Right cardiac atrium (tissue), 5 donors: ENCODE data around the gene SENP2. TPM values are rescaled to one million over a fixed set of nuclear protein-coding genes. Genes with fewer than 3 reads are reported as not detected.
"Not testable (repeated sequence)": the region's sequence is repeated elsewhere in the genome, so short reads cannot be mapped to it uniquely, and the experiment has no call there.

ENCODE experiments used
- ATAC-seq, 2 donors: fragments of 200-7000 bp; cut with Tn5 transposase; one replicate each; pipeline versions ENCODE4 v1.8.0 to v1.9.1; 2020; ENCODE audit warnings: moderate library complexity in 2 of 2, mild to moderate bottlenecking in 1 of 2
- DNase-seq, 3 donors: peaks; one replicate each; pipeline ENCODE4 v3.0.0-alpha.2; 2020
- H3K27ac ChIP-seq: one replicate; pipeline ENCODE4 v1.5.1; 2013; ENCODE audit warnings: mild to moderate bottlenecking, low read length, control low read depth, moderate library complexity
- H3K27me3 ChIP-seq: one replicate; pipeline ENCODE4 v1.6.1; 2013; ENCODE audit not compliant: control insufficient read depth, insufficient read depth
- H3K4me1 ChIP-seq: one replicate; pipeline ENCODE4 v1.6.1; 2013; ENCODE audit warnings: low read length; ENCODE audit not compliant: control insufficient read depth, insufficient read depth
- H3K4me3 ChIP-seq: one replicate; pipeline ENCODE4 v1.5.1; 2013; ENCODE audit warnings: low read length, control low read depth
- H3K9me3 ChIP-seq: one replicate; pipeline ENCODE4 v1.6.1; 2013; ENCODE audit warnings: low read length; ENCODE audit not compliant: control insufficient read depth
- WGBS: extraction: QIAGEN DNeasy Blood & Tissue Kit; methylation state at CpG from one replicate; pipeline ENCODE4 v1.1.7; 2013; 5-methylcytosine and 5-hydroxymethylcytosine counted together
- intact Hi-C, 4 donors: fragments of 100-400 bp; cut with DNase I; formaldehyde crosslinking; loops; one replicate each; pipeline versions ENCODE4 v1.11.0 to v1.14.0; 2022 to 2023
- polyA plus RNA-seq: library from polyadenylated mRNA; stranded (reverse); fragments of 200-250 nt; gene quantifications from one replicate; pipeline ENCODE4 v1.2.3, GENCODE V29; 2013
- total RNA-seq, 4 donors: library from RNA; stranded (reverse); fragmentation: NEBNext Ultra II Directional; extraction: Animal tissue kit (Norgen Biotek cat#: 25700); gene quantifications; one replicate each; pipeline ENCODE4 v1.2.1, GENCODE V29; 2021
- donor health status: healthy with polysubstance abuse.
- donor health status: DM: no; HTN: yes; CAD: no.
- donor health status: DM: no; HTN: no; CAD: no.
- donor health status: DM: no; HTN: yes; CAD: no; lungs with severe emphysema.
- donor health status: DM: yes; HTN: yes; CAD: no.

Gene SENP2
- total and polyA plus RNA-seq, 5 donors = 9.2 to 30.1 (median 27.9) TPM

DNA sequence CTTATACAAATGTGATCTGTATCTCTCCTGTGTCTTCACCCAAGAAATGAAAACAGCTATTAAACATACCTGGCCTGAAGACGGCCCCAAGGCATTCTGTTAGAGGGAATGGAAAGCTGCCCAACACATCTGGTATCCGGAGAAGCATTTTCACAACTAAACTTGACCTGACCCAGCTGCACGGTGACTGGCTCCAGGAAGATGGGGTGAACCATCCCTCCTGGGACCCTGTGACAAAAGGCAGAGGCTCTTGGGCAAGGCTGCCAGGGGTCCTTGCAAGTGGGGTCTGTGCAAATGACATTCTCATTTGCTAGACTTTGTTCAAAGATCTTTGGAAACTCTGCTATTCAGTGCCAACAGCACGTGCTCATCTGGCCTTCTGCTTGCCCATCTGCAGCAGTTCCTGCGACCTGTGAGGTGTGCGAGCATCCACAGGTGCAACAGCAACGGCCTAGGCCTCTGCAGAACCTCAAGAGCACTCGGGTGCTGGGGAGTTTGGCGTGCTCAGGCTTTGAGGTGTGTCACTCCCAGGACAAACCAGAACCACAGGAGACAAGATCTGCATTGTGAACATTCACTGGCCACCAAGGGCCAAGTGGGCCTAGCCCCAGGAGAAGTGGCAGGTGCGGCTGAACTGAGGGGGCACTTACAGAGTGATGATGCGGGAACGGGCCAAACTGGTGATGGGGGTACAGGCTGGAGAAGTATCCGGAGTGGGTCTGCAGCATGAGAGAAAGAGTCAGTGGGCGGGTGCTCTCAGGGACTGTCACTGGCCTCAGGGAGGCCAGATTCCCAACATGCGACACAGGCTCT lies 71.8 kb downstream of the SENP2 start:
- no peak overlapping the region for H3K4me3 ChIP-seq
- no peaks in the 10 kb centered on the region for H3K27me3 ChIP-seq
- 89% methylated on average over 15 of the region's 15 CpGs for WGBS
- H3K4me1 ChIP-seq = peaks cover 13% of the 10 kb centered on the region
- intact Hi-C loops = no loop called here
- DNase-seq (no peak), ATAC-seq (no peak)
- H3K27ac ChIP-seq = peak overlapping the region; percentile 30
- H3K9me3 ChIP-seq = no peaks in the 10 kb centered on the region

DNA sequence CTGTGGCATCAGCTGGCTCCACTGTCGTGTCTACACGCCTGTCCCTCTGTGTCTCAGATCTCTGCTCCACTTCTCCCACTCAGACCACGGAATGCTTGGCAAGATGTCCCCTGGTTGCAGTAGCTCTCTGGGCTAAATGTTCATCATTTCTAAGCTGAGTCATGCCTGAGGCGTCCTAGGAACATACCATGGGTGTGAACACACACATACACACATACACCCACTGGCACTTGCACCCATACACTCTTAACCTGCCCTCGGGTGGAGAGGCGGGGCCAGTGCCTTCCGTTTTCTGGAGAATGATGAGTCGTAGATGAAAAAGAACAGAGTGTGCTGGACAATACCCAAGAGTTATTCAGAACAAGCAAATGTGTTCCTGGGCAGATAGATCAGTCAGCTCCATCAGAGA lies 72.4 kb downstream of the SENP2 start:
- 45% methylated on average over 8 of the region's 8 CpGs for WGBS
- Histone ChIP-seq H3K27ac (peak overlapping the region; percentile 30), H3K4me1 (peaks cover 13% of the 10 kb centered on the region), H3K27me3 (no peaks in the 10 kb centered on the region), H3K9me3 (no peaks in the 10 kb centered on the region), H3K4me3 (no peak overlapping the region)
- DNase-seq (peak; percentile 56 to 81 (median 72)), ATAC-seq (peak; percentile 57 to 73)
- intact Hi-C loops = no loop called here

- intact Hi-C loops = no loop called here
- WGBS = 78% methylated on average over 1 of the region's 1 CpG
- DNase-seq (no peak), ATAC-seq (no peak)
- Histone ChIP-seq H3K4me1 (peaks cover 13% of the 10 kb centered on the region), H3K9me3 (no peaks in the 10 kb centered on the region), H3K27me3 (no peaks in the 10 kb centered on the region), H3K27ac (no peak overlapping the region), H3K4me3 (no peak overlapping the region)
Measured at GRCh38 chr3:185658943-185659342, 72.8 kb downstream of the SENP2 start.

- WGBS = 42% methylated on average over 18 of the region's 18 CpGs
- Histone ChIP-seq H3K4me1 (peaks cover 13% of the 10 kb centered on the region), H3K9me3 (no peaks in the 10 kb centered on the region), H3K27me3 (no peaks in the 10 kb centered on the region), H3K4me3 (no peak overlapping the region), H3K27ac (peak overlapping the region; percentile 24)
- ATAC-seq = peak; percentile 66 to 78
- intact Hi-C loops = loop anchor here in 1 of 4 donors (10.0 kb wide), 1 partner anchor 105 kb away; no protein-coding TSS in a partner anchor
- peak; percentile 65 to 92 (median 86) for DNase-seq
Measured at GRCh38 chr3:185659942-185660921, 74.1 kb downstream of the SENP2 start.

DNA sequence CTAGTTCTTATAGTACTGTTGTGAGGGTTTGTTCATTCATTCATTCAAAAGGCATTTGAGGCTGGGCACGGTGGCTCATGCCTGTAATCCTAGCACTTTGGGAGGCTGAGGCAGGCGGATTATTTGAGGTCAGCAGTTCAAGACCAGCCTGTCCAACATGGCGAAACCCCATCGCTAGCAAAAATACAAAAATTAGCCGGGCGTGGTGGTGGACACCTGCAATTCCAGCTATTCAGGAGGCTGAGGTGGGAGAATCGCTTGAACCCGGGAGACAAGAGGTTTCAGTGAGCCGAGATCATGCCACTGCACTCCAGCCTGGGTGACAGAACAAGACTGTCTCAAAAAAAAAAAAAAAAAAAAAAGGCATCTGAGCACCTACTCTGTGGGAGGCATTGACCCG lies 75.2 kb downstream of the SENP2 start:
- intact Hi-C loops = loop anchor here in 1 of 4 donors (10.0 kb wide), 1 partner anchor 104 kb away; no protein-coding TSS in a partner anchor
- not testable (repeated sequence) for DNase-seq, H3K4me3 ChIP-seq, H3K9me3 ChIP-seq, H3K4me1 ChIP-seq, ATAC-seq, H3K27ac ChIP-seq, H3K27me3 ChIP-seq
- 94% methylated on average over 10 of the region's 10 CpGs for WGBS

DNA sequence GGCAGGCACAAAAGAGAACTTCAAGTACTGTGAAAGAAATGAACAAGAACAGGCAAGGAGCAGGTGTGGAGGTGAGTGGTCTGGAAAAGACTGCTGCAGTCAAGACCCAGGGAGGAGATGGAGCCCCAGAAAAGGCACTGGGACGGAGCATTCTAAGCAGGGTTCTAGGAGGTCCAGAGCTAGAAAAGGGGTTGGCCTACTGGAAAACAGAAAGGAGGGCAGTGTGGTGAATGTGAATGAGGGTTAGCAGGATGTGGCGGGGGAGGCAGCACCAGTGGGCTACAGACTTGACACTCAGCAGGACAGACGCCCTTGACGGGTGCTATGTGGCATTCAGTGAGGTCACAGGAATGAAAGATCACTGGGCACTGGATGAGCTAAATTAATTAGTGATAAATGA lies 75.7 kb downstream of the SENP2 start:
- no peak for ATAC-seq
- H3K4me1 ChIP-seq = peaks cover 8% of the 10 kb centered on the region
- WGBS = 84% methylated on average over 4 of the region's 4 CpGs

DNA sequence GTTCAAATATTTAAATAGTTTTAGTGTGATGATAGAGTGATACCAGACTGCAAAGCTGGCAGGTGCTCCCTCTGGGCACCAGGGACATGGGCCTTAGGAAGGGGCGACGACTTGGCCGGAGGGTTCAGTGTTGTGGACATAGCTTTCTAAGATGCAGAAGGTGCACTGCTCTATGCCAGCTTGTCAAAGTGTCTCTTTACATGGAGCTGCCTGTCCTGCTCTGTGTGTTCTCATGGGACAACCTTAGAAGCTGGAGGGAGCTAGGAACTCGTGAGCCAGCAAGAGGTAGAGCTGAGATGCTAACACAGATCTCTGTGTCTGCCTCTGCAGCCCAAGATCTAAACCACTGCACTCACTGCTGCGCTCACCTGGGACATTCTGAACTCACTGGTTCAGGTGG lies 77.8 kb downstream of the SENP2 start:
- intact Hi-C loops = loop anchor here in 1 of 4 donors (10.0 kb wide), 1 partner anchor 101 kb away; no protein-coding TSS in a partner anchor

More for the DNA sequence above, 75.7 kb downstream of the SENP2 start:
- intact Hi-C loops = loop anchor here in 1 of 4 donors (10.0 kb wide), 1 partner anchor 103 kb away; no protein-coding TSS in a partner anchor
- H3K4me3 ChIP-seq = no peak overlapping the region
- no peak overlapping the region for H3K27ac ChIP-seq
- no peaks in the 10 kb centered on the region for H3K9me3 ChIP-seq
- no peaks in the 10 kb centered on the region for H3K27me3 ChIP-seq
- no peak for DNase-seq

GRCh38 chr3:185667574-185667973 lies 81.5 kb downstream of the SENP2 start:
- no peaks in the 10 kb centered on the region for H3K4me1 ChIP-seq
- no peaks in the 10 kb centered on the region for H3K27me3 ChIP-seq
- ATAC-seq = no peak
- no peak for DNase-seq
- H3K9me3 ChIP-seq = no peaks in the 10 kb centered on the region
- intact Hi-C loops = loop anchor here in 1 of 4 donors (10.0 kb wide), 1 partner anchor 97 kb away; no protein-coding TSS in a partner anchor
- WGBS = 97% methylated on average over 4 of the region's 4 CpGs
- no peak overlapping the region for H3K4me3 ChIP-seq
- H3K27ac ChIP-seq = no peak overlapping the region

More for the DNA sequence above, 77.8 kb downstream of the SENP2 start:
- WGBS = 96% methylated on average over 5 of the region's 5 CpGs
- Histone ChIP-seq H3K9me3 (no peaks in the 10 kb centered on the region), H3K4me3 (no peak overlapping the region), H3K27me3 (no peaks in the 10 kb centered on the region), H3K4me1 (peaks cover 4% of the 10 kb centered on the region), H3K27ac (no peak overlapping the region)
- no peak for ATAC-seq
- no peak for DNase-seq

GRCh38 chr3:185677146-185677829 lies 91.2 kb downstream of the SENP2 start:
- no peaks in the 10 kb centered on the region for H3K27me3 ChIP-seq
- WGBS = 100% methylated on average over 1 of the region's 1 CpG
- ATAC-seq = peak in 1 of 2 donors; percentile 42

DNA sequence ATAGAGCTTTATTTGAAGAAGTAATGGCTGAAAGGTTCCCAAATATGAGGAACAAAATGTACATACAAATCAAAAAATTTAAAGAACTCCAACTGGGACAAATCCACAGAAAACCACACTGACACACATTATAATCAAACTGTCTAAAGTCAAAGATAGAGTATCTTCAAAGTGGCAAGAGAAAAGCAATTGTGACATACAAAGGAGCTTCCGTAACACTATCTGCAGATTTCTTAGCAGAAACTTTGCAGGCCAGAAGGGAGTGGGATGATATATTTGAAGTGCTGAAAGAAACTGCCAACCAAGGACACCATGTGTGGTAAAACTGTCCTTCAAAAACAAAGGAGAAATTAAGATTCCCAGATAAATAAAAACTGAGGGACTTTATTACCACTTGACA lies 91.9 kb downstream of the SENP2 start:
- Histone ChIP-seq H3K4me1 (no peaks in the 10 kb centered on the region), H3K4me3 (no peak overlapping the region), H3K9me3 (no peaks in the 10 kb centered on the region), H3K27me3 (no peaks in the 10 kb centered on the region), H3K27ac (no peak overlapping the region)
- WGBS = 97% methylated on average over 1 of the region's 1 CpG
- DNase-seq (no peak), ATAC-seq (no peak)
- intact Hi-C loops = loop anchor here in 1 of 4 donors (5.0 kb wide), 1 partner anchor 89 kb away; no protein-coding TSS in a partner anchor

More at GRCh38 chr3:185677146-185677829, 91.2 kb downstream of the SENP2 start:
- Histone ChIP-seq H3K4me3 (no peak overlapping the region), H3K27ac (no peak overlapping the region), H3K9me3 (no peaks in the 10 kb centered on the region), H3K4me1 (no peaks in the 10 kb centered on the region)
- intact Hi-C loops = loop anchor here in 1 of 4 donors (5.0 kb wide), 1 partner anchor 90 kb away; no protein-coding TSS in a partner anchor
- DNase-seq = no peak
